Endothelial cell of umbilical vein (primary cell): ENCODE measurements around the gene TMEM18. TPM values are rescaled to one million over a fixed set of nuclear protein-coding genes. Genes with fewer than 3 reads are reported as not detected.

Source experiments
- BruUV-seq: library from RNA; stranded (reverse); fragments of 400-500 nt; replicated peaks from 2 replicates; lab custom pipeline; 2021; lab: Mats Ljungman, UMichigan
- CTCF ChIA-PET: fragments of 300-600, 350-600 bp; sonication (Branson Sonifier 250); formaldehyde crosslinking; loops from one replicate; lab custom pipeline; 2021; ENCODE audit warnings: antibody characterized with exemption, inconsistent platforms; lab: Charles Lee
- POLR2A ChIA-PET: fragments of 300-600, 350-600 bp; sonication (Branson Sonifier 250); formaldehyde crosslinking; loops from one replicate; lab custom pipeline; 2021; ENCODE audit warnings: antibody characterized with exemption, inconsistent platforms; lab: Charles Lee
- DNase-seq: peaks from one replicate; pipeline ENCODE4 v3.0.0-alpha.2; 2011; ENCODE audit warnings: low read depth, low spot score
- FAIRE-seq: peaks from 2 replicates; lab custom pipeline; 2011; peaks lifted over from hg19 to GRCh38; lab: Jason Lieb, UNC
- H2AFZ ChIP-seq: 2 replicates; pipeline ENCODE4 v1.6.0; 2012; ENCODE audit warnings: low read depth, low read length, control low read depth, inconsistent platforms
- H3K27ac ChIP-seq: 2 replicates; pipeline ENCODE4 v1.5.1; 2011; ENCODE audit warnings: low read depth, mild to moderate bottlenecking, control low read depth, low read length, moderate library complexity; ENCODE audit not compliant: insufficient read depth
- H3K27me3 ChIP-seq, 2 experiments: 2 replicates each; pipeline versions ENCODE4 v1.6.0 to v1.6.1; 2011; ENCODE audit warnings: low read length in 2 of 2, mixed read lengths in 1 of 2; ENCODE audit not compliant: control insufficient read depth in 2 of 2, insufficient read depth in 2 of 2
- H3K36me3 ChIP-seq, 2 experiments: 2 replicates in 1 of 2; 3 replicates in 1 of 2; pipeline ENCODE4 v1.5.1; 2011; ENCODE audit warnings: low read length in 2 of 2, mild to moderate bottlenecking in 1 of 2, moderate library complexity in 1 of 2; ENCODE audit not compliant: control insufficient read depth in 2 of 2, insufficient read depth in 2 of 2; ENCODE audit errors: extremely low read depth in 1 of 2
- H3K4me1 ChIP-seq: 3 replicates; pipeline ENCODE4 v1.5.1; 2011; ENCODE audit warnings: mild to moderate bottlenecking, low read length; ENCODE audit not compliant: control insufficient read depth, insufficient read depth; ENCODE audit errors: extremely low read depth
- H3K4me2 ChIP-seq: 2 replicates; pipeline ENCODE4 v1.6.1; 2011; ENCODE audit warnings: low read length, control low read depth, mixed read lengths; ENCODE audit not compliant: insufficient read depth
- H3K4me3 ChIP-seq, 3 experiments: fragments of 200-600 bp in 1 of 3; sonication (generic), shearing (Covaris generic) in 1 of 3; replicated peaks in 1 of 3; 2 replicates each; pipeline ENCODE4 v1.5.1; 2011 to 2016; ENCODE audit warnings: control low read depth in 3 of 3, low read length in 3 of 3, mild to moderate bottlenecking in 2 of 3, inconsistent platforms in 1 of 3, low read depth in 1 of 3, moderate library complexity in 1 of 3; ENCODE audit not compliant: insufficient read depth in 1 of 3
- H3K79me2 ChIP-seq: 2 replicates; pipeline ENCODE4 v1.6.0; 2012; ENCODE audit warnings: low read length, inconsistent platforms; ENCODE audit not compliant: control insufficient read depth, insufficient read depth
- H3K9ac ChIP-seq: replicated peaks from 2 replicates; pipeline ENCODE3; 2011; ENCODE audit warnings: low read length, control low read depth; ENCODE audit not compliant: insufficient read depth; ENCODE audit errors: extremely low read depth
- H3K9me1 ChIP-seq: replicated peaks from 3 replicates; pipeline ENCODE4 v1.6.0; 2011; ENCODE audit warnings: mild to moderate bottlenecking, low read length; ENCODE audit not compliant: control insufficient read depth, insufficient read depth; ENCODE audit errors: extremely low read depth
- H3K9me3 ChIP-seq: replicated peaks from 2 replicates; pipeline ENCODE4 v1.5.1; 2012; ENCODE audit warnings: low read length, inconsistent platforms; ENCODE audit not compliant: control insufficient read depth, insufficient read depth
- H4K20me1 ChIP-seq: replicated peaks from 2 replicates; pipeline ENCODE3; 2011; ENCODE audit warnings: mild to moderate bottlenecking, low read length; ENCODE audit not compliant: control insufficient read depth, insufficient read depth; ENCODE audit errors: extremely low read depth
- CTCF ChIP-seq, 2 donors: IDR thresholded peaks; 1 replicate in 1 of 2; 2 replicates in 1 of 2; pipeline ENCODE4 v1.5.1; 2011; ENCODE audit warnings: low read length in 2 of 2, mild to moderate bottlenecking in 2 of 2, moderate library complexity in 2 of 2, control low read depth in 1 of 2, inconsistent platforms in 1 of 2, low read depth in 1 of 2; ENCODE audit not compliant: insufficient read depth in 1 of 2; ENCODE audit errors: extremely low read depth in 1 of 2
- EZH2 ChIP-seq: IDR thresholded peaks from 2 replicates; pipeline ENCODE4 v1.6.1; 2012; ENCODE audit warnings: borderline replicate concordance, low read depth, mild to moderate bottlenecking, moderate library complexity, low read length, inconsistent platforms; ENCODE audit not compliant: severe bottlenecking
- FOS ChIP-seq: IDR thresholded peaks from 2 replicates; pipeline ENCODE4 v1.6.1; 2011; ENCODE audit warnings: mild to moderate bottlenecking, low read length, moderate library complexity, borderline replicate concordance; ENCODE audit not compliant: insufficient read depth
- GATA2 ChIP-seq: IDR thresholded peaks from 2 replicates; pipeline ENCODE4 v1.7.0; 2011; ENCODE audit warnings: low read depth, mild to moderate bottlenecking, moderate library complexity, mixed read lengths, low read length; ENCODE audit not compliant: insufficient read length, insufficient read depth
- JUN ChIP-seq: IDR thresholded peaks from 2 replicates; pipeline ENCODE4 v1.6.1; 2011; ENCODE audit warnings: borderline replicate concordance, low read depth; ENCODE audit not compliant: insufficient read length, insufficient read depth
- MYC ChIP-seq: IDR thresholded peaks from one replicate; pipeline ENCODE4 v1.6.1; 2011; ENCODE audit warnings: mild to moderate bottlenecking, low read depth, low read length
- POLR2A ChIP-seq: IDR thresholded peaks from 2 replicates; pipeline ENCODE4 v1.6.1; 2012; ENCODE audit warnings: low read depth, mild to moderate bottlenecking, control low read depth, low read length
- POLR2AphosphoS5 ChIP-seq: IDR thresholded peaks from 2 replicates; pipeline ENCODE4 v1.6.1; 2012; ENCODE audit warnings: low read depth, mild to moderate bottlenecking, control low read depth, low read length, moderate library complexity; ENCODE audit not compliant: insufficient read depth
- dilution Hi-C: fragments of 300-500 bp; cut with MboI; formaldehyde crosslinking; loops from one replicate; pipeline ENCODE4 v1.15.0; 2019; ENCODE audit warnings: low sequenced_read_pairs; ENCODE audit not compliant: extremely low pct_ligation_motif_present
- intact Hi-C: fragments of 100-400 bp; cut with micrococcal nuclease; formaldehyde crosslinking; loops from one replicate; pipeline ENCODE4 v1.10.0; 2022
- polyA plus RNA-seq, 4 experiments: library from polyadenylated mRNA; depleted of rRNA in 3 of 4; stranded (reverse) in 3 of 4; unstranded in 1 of 4; fragments of >200 nt; gene quantifications; 2 replicates each; pipeline versions ENCODE4 v1.2.1 to v1.2.3, GENCODE V29; 2011 to 2012; ENCODE audit warnings: missing spikeins in 1 of 4
- total RNA-seq: library from RNA; stranded (reverse); gene quantifications from 2 replicates; pipeline ENCODE4 v1.2.3, GENCODE V29; 2021
- TF ChIP-seq, protein P1 (sequence below): IDR thresholded peaks from 2 replicates; pipeline ENCODE4 v1.6.1; 2011; ENCODE audit not compliant: insufficient read depth, insufficient read length

Gene TMEM18
- total and polyA plus RNA-seq, 2 donors (not counting 3 experiments of a cell fraction or from before 2014, with no cell fraction given) = 19.1 to 23.1 TPM

- POLR2A ChIA-PET = no interaction called here
- Histone ChIP-seq H3K4me1 (no peaks in the 10 kb centered on the region), H3K36me3 (no peaks in the 10 kb centered on the region), H3K27ac (no peak overlapping the region), H3K9me3 (no peaks in the 10 kb centered on the region), H3K4me2 (no peak overlapping the region), H3K79me2 (no peaks in the 10 kb centered on the region), H4K20me1 (no peaks in the 10 kb centered on the region), H3K4me3 (no peak overlapping the region), H3K27me3 (no peaks in the 10 kb centered on the region), H3K9me1 (no peaks in the 10 kb centered on the region), H2AFZ (no peak overlapping the region), H3K9ac (no peak overlapping the region)
- CTCF ChIA-PET = no interaction called here
- TF ChIP-seq FOS = no peak
- no peak for TF ChIP-seq CTCF (IDR thresholded peaks at IDR 0.05; ENCODE audit: extremely low read depth in 1 of 2, insufficient read depth in 1 of 2, low read depth in 1 of 2, low read length in 2 of 2)
- TF ChIP-seq POLR2A = no peak
- TF ChIP-seq MYC = no peak
- no peak for TF ChIP-seq JUN
- TF ChIP-seq, protein P1, sequence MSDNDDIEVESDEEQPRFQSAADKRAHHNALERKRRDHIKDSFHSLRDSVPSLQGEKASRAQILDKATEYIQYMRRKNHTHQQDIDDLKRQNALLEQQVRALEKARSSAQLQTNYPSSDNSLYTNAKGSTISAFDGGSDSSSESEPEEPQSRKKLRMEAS = no peak
- no peak for TF ChIP-seq GATA2
- TF ChIP-seq POLR2AphosphoS5 = no peak
- no peak for TF ChIP-seq EZH2
- intact Hi-C loops = no loop called here
- dilution Hi-C loops = no loop called here
- no TSS peak for BruUV-seq
- DNase-seq (no peak), FAIRE-seq (no peak)
Observed at GRCh38 chr2:652881-653480, 24.2 kb downstream of the TMEM18 start.
